Keratinocyte (primary cell): ENCODE data around the gene LRRN2. TPM values are rescaled to one million over a fixed set of nuclear protein-coding genes. Genes with fewer than 3 reads are reported as not detected.

Experiments
- DNase-seq: peaks from one replicate; pipeline ENCODE4 v3.0.0-alpha.2; 2011; ENCODE audit warnings: low read depth, missing footprints, low spot score
- FAIRE-seq: peaks from 2 replicates; lab custom pipeline; 2011; peaks lifted over from hg19 to GRCh38; lab: Jason Lieb, UNC
- H2AFZ ChIP-seq: 2 replicates; pipeline ENCODE4 v1.6.0; 2012; ENCODE audit warnings: low read length, control low read depth, inconsistent platforms; ENCODE audit not compliant: control insufficient read depth
- H3K27ac ChIP-seq: 2 replicates; pipeline ENCODE4 v1.5.1; 2011; ENCODE audit warnings: low read length; ENCODE audit not compliant: control insufficient read depth, insufficient read depth
- H3K27me3 ChIP-seq: 3 replicates; pipeline ENCODE4 v1.6.0; 2011; ENCODE audit warnings: low read length; ENCODE audit not compliant: control insufficient read depth, insufficient read depth; ENCODE audit errors: extremely low read depth
- H3K36me3 ChIP-seq, 2 experiments: 2 replicates in 1 of 2; 3 replicates in 1 of 2; pipeline ENCODE4 v1.5.1; 2011; ENCODE audit warnings: low read length in 2 of 2, mild to moderate bottlenecking in 1 of 2; ENCODE audit not compliant: control insufficient read depth in 2 of 2, insufficient read depth in 2 of 2; ENCODE audit errors: extremely low read depth in 1 of 2
- H3K4me1 ChIP-seq: 3 replicates; pipeline ENCODE4 v1.5.1; 2011; ENCODE audit warnings: low read length; ENCODE audit not compliant: control insufficient read depth, insufficient read depth; ENCODE audit errors: extremely low read depth
- H3K4me2 ChIP-seq: 3 replicates; pipeline ENCODE4 v1.6.0; 2011; ENCODE audit warnings: low read depth, low read length; ENCODE audit not compliant: control insufficient read depth, insufficient read depth; ENCODE audit errors: extremely low read depth
- H3K4me3 ChIP-seq, 3 experiments: fragments of 200-600 bp in 1 of 3; sonication (generic) in 1 of 3; 2 replicates in 2 of 3; 3 replicates in 1 of 3; pipeline ENCODE4 v1.5.1; 2011 to 2016; ENCODE audit warnings: low read length in 3 of 3, mild to moderate bottlenecking in 3 of 3, control low read depth in 2 of 3, inconsistent platforms in 1 of 3, low read depth in 1 of 3, mixed read lengths in 1 of 3, mixed run types in 1 of 3, moderate library complexity in 1 of 3; ENCODE audit not compliant: control insufficient read depth in 2 of 3, insufficient read depth in 2 of 3; ENCODE audit errors: extremely low read depth in 1 of 3
- H3K79me2 ChIP-seq: 2 replicates; pipeline ENCODE4 v1.6.0; 2012; ENCODE audit warnings: low read length; ENCODE audit not compliant: control insufficient read depth, insufficient read depth
- H3K9ac ChIP-seq: 3 replicates; pipeline ENCODE4 v1.6.0; 2011; ENCODE audit warnings: low read length; ENCODE audit not compliant: control insufficient read depth, insufficient read depth; ENCODE audit errors: extremely low read depth
- H3K9me1 ChIP-seq: 3 replicates; pipeline ENCODE4 v1.6.0; 2011; ENCODE audit warnings: low read length; ENCODE audit not compliant: control insufficient read depth, insufficient read depth; ENCODE audit errors: extremely low read depth
- H3K9me3 ChIP-seq: 2 replicates; pipeline ENCODE4 v1.5.1; 2012; ENCODE audit warnings: low read depth, low read length; ENCODE audit not compliant: control insufficient read depth
- H4K20me1 ChIP-seq: 3 replicates; pipeline ENCODE4 v1.6.0; 2011; ENCODE audit warnings: low read length; ENCODE audit not compliant: control insufficient read depth, insufficient read depth; ENCODE audit errors: extremely low read depth
- CTCF ChIP-seq, 3 experiments: IDR thresholded peaks in 1 of 3; conservative IDR thresholded peaks in 1 of 3; optimal IDR thresholded peaks in 1 of 3; 2 replicates in 2 of 3; 3 replicates in 1 of 3; pipeline versions ENCODE3 to v1.5.1; 2011; ENCODE audit warnings: low read length in 3 of 3, mild to moderate bottlenecking in 3 of 3, moderate library complexity in 2 of 3, control low read depth in 1 of 3, inconsistent platforms in 1 of 3; ENCODE audit not compliant: insufficient read depth in 2 of 3; ENCODE audit errors: extremely low read depth in 1 of 3
- EZH2 ChIP-seq: IDR thresholded peaks from one replicate; pipeline ENCODE4 v1.6.1; 2012; ENCODE audit warnings: inconsistent platforms, mild to moderate bottlenecking, low read length, moderate library complexity
- dilution Hi-C: fragments of 300-500 bp; cut with MboI; formaldehyde crosslinking; loops from one replicate; pipeline ENCODE4 v1.7.0; 2020; ENCODE audit warnings: low sequenced_read_pairs; ENCODE audit not compliant: extremely low pct_ligation_motif_present
- polyA plus RNA-seq, 5 experiments: library from polyadenylated mRNA; depleted of rRNA in 3 of 5; stranded (reverse) in 3 of 5; stranded (forward) in 1 of 5; unstranded in 1 of 5; fragments of >200 nt; gene quantifications; 1 replicate in 1 of 5; 2 replicates in 3 of 5; 3 replicates in 1 of 5; pipeline versions ENCODE4 v1.2.1 to v1.2.3, GENCODE V29; 2011 to 2012; ENCODE audit warnings: missing spikeins in 2 of 5, low read depth in 1 of 5, low replicate concordance in 1 of 5

Gene LRRN2
- polyA plus RNA-seq, 1 donor (not counting 4 experiments of a cell fraction or from before 2014, with no cell fraction given) = not detected

DNA sequence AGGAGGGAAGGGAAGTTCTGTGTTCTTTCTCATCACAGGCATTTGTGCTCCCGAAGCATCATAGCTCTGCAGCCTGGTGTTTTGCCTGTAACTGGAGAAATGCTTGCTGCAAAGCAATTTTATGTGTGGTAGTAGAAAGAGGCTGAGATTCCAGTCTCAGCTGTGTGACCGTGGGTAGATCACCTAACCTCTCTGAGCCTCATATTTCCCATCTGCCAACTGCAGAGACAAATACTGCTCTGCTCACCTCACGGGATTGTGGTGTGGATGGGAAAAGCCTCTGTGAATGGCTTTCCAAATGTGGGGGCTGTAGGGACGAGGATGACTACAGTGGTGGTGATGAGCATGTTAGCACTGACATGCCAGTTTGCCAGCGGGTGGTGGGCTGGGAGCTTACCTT is 85.3 kb downstream of the LRRN2 start:
- dilution Hi-C loops = no loop called here
- FAIRE-seq = no peak

DNA sequence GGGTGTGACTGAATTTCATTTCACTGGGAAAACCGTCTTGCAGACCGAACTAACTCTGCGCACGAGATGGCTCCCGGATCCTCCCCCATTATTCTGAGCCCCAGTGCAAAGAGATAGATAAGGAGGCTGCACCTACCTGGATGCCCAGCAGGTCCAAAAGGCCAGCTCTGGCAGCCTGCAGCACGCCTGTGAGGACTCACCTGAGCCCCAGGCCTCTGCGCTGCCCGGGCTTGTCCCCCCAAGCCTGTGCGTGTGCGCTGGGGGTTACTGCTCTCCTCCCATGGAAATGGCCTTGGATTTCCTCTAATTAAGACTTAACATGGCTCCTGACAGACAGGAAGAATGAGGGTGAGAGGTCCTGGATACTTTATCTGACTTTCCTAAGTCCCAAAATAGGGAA is 85.9 kb downstream of the LRRN2 start:
- no peak for TF ChIP-seq CTCF (optimal IDR thresholded peaks at IDR 0.05 in 1 of 3, IDR thresholded peaks at IDR 0.05 in 1 of 3, conservative IDR thresholded peaks at IDR 0.05 in 1 of 3; ENCODE audit: extremely low read depth in 1 of 3, insufficient read depth in 2 of 3, low read length in 3 of 3)
- TF ChIP-seq EZH2 = no peak
- no peak for FAIRE-seq
- dilution Hi-C loops = no loop called here

More for the DNA sequence above, 85.3 kb downstream of the LRRN2 start:
- Histone ChIP-seq H3K27ac (no peak overlapping the region), H3K9me1 (no peaks in the 10 kb centered on the region), H4K20me1 (no peaks in the 10 kb centered on the region), H3K4me1 (peaks cover 4% of the 10 kb centered on the region), H3K36me3 (no peaks in the 10 kb centered on the region), H3K4me3 (no peak overlapping the region), H2AFZ (no peak overlapping the region), H3K4me2 (no peak overlapping the region), H3K27me3 (no peaks in the 10 kb centered on the region), H3K9ac (no peak overlapping the region), H3K79me2 (no peaks in the 10 kb centered on the region), H3K9me3 (no peaks in the 10 kb centered on the region)
- no peak for DNase-seq
- TF ChIP-seq EZH2 = no peak
- TF ChIP-seq CTCF (optimal IDR thresholded peaks at IDR 0.05 in 1 of 3, IDR thresholded peaks at IDR 0.05 in 1 of 3, conservative IDR thresholded peaks at IDR 0.05 in 1 of 3; ENCODE audit: extremely low read depth in 1 of 3, insufficient read depth in 2 of 3, low read length in 3 of 3) = no peak

More for the DNA sequence above, 85.9 kb downstream of the LRRN2 start:
- Histone ChIP-seq H3K9me3 (no peaks in the 10 kb centered on the region), H3K4me2 (no peak overlapping the region), H3K27me3 (no peaks in the 10 kb centered on the region), H3K36me3 (no peaks in the 10 kb centered on the region), H3K9ac (no peak overlapping the region), H3K9me1 (no peaks in the 10 kb centered on the region), H3K4me3 (no peak overlapping the region), H4K20me1 (no peaks in the 10 kb centered on the region), H3K27ac (no peak overlapping the region), H3K4me1 (peaks cover 4% of the 10 kb centered on the region), H2AFZ (no peak overlapping the region), H3K79me2 (no peaks in the 10 kb centered on the region)
- no peak for DNase-seq
